Motor neuron (in vitro differentiated cells): ENCODE measurements around the gene P4HTM. TPM values are rescaled to one million over a fixed set of nuclear protein-coding genes. Genes with fewer than 3 reads are reported as not detected.

Source experiments
- ATAC-seq, 8 experiments: fragments of 200-7000 bp; cut with Tn5 transposase; replicated peaks in 6 of 8; 2 replicates each; pipeline ENCODE4 v1.8.0; 2021; ENCODE audit warnings: mild to moderate bottlenecking in 8 of 8, moderate library complexity in 8 of 8
- H3K27ac ChIP-seq, 2 donors: fragments of 250-450 bp; sonication (Bioruptor Pico); 2 replicates each; pipeline ENCODE4 v1.9.0; 2021; ENCODE audit warnings: antibody characterized with exemption in 2 of 2, mild to moderate bottlenecking in 2 of 2, moderate library complexity in 1 of 2
- H3K4me1 ChIP-seq, 2 donors: fragments of 250-450 bp; sonication (Bioruptor Pico); replicated peaks in 1 of 2; 2 replicates each; pipeline ENCODE4 v1.6.1; 2021; ENCODE audit warnings: antibody characterized with exemption in 2 of 2, mild to moderate bottlenecking in 2 of 2, moderate library complexity in 1 of 2
- H3K4me3 ChIP-seq, 5 donors: fragments of 250-450 bp; sonication (Bioruptor Pico); 2 replicates each; pipeline ENCODE4 v1.9.0; 2021; ENCODE audit warnings: antibody characterized with exemption in 5 of 5, mild to moderate bottlenecking in 5 of 5, moderate library complexity in 4 of 5
- WGBS, 10 experiments: fragments of 450-650 bp; shearing (Covaris generic); methylation state at CpG; one replicate each; pipeline ENCODE4 v1.0.0; 2022; 5-methylcytosine and 5-hydroxymethylcytosine counted together
- in situ Hi-C, 9 experiments: fragments of 400-800 bp; cut with MboI; loops; one replicate each; pipeline ENCODE4 v1.15.0; 2021; ENCODE audit warnings: low sequenced_read_pairs in 9 of 9, low pct_unique_long_range_greater_than_20kb in 2 of 9; ENCODE audit not compliant: unreplicated experiment in 9 of 9
- total RNA-seq, 8 experiments: library from RNA; unstranded; fragments of 300-600 nt; gene quantifications; 2 replicates each; pipeline versions ENCODE4 v1.2.3 to v1.2.4, GENCODE V29; 2022

Gene P4HTM
- total RNA-seq, 8 experiments from 2014 or later, result 4.9 to 94.0 (median 29.6) TPM

DNA sequence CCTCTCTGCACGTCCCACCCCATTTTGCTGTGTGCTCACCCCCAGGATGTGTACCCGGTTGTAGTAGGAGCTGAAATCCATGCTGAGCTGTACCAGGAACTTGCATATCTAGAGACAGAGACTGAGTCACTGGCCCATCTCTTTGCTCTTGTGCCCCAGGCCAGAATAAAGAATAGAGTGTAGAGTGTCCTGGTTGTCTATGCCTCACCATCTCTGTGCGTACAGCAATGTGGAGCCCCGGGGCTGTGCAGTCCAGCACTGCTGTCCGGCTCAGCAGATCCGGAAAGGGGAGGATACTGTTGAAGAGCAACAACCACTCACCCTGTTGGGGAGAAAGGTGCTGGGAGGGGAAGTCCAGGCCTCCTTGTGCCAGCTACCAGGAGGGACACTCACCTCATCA, 25.7 kb downstream of the P4HTM start:
- peak in 1 of 8 experiments; percentile 35 for ATAC-seq
- Histone ChIP-seq H3K27ac (no peak overlapping the region), H3K4me3 (no peak overlapping the region), H3K4me1 (peaks cover 18 to 19% of the 10 kb centered on the region in 2 donors)
- in situ Hi-C loops, result no loop called here
- 20 to 100% (median 100%) methylated on average over 1 to 3 of the region's 6 CpGs; no CpG with 5 or more reads in 7 of the 10 experiments for WGBS, 10 experiments

DNA sequence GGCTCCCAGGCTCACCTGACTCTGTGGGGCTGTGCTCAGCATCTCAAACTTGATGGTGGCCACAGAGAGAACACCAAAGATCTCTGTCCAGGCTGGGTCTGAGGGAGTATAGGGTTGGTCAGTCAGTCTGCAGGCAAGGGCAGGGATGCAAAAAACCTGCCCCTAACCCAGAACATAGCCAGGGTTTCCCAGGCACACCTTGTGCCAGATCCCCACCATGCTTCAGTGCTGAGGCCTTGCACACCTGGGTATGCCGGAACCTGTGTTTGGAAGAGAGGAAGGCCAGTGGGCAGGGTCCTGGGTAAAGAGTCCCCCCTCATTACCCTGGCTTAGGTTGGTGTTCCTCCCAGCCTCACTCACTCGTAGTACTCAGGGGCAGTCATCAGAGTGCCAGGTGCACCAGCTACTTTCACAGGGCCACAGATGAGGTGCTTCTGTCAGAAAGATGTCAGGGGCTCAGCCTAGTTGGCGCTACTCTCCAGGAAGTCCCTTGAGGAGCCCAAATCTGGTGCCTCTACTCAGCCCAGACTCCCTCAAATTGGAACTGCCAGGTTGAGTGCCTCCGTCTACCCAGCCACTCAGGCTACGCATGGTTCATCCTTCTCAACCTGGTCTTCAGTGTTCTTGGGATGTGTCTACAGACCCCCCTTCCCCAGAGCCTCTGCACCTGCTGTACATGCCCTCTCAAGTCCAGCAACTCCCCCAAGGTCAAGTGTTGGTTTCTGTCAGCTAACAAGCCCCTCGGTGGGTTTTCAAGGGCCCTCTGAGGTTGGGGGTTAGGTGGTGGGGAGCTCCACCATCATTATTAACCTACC, 26.6 kb downstream of the P4HTM start:
- ATAC-seq, result no peak
- H3K4me1 ChIP-seq, result peaks cover 18 to 19% of the 10 kb centered on the region in 2 donors
- H3K4me3 ChIP-seq, result no peak overlapping the region
- no peak overlapping the region for H3K27ac ChIP-seq
- WGBS, 10 experiments, result 80 to 100% (median 100%) methylated on average over 1 to 3 of the region's 6 CpGs; no CpG with 5 or more reads in 3 of the 10 experiments
- in situ Hi-C loops, result no loop called here

DNA sequence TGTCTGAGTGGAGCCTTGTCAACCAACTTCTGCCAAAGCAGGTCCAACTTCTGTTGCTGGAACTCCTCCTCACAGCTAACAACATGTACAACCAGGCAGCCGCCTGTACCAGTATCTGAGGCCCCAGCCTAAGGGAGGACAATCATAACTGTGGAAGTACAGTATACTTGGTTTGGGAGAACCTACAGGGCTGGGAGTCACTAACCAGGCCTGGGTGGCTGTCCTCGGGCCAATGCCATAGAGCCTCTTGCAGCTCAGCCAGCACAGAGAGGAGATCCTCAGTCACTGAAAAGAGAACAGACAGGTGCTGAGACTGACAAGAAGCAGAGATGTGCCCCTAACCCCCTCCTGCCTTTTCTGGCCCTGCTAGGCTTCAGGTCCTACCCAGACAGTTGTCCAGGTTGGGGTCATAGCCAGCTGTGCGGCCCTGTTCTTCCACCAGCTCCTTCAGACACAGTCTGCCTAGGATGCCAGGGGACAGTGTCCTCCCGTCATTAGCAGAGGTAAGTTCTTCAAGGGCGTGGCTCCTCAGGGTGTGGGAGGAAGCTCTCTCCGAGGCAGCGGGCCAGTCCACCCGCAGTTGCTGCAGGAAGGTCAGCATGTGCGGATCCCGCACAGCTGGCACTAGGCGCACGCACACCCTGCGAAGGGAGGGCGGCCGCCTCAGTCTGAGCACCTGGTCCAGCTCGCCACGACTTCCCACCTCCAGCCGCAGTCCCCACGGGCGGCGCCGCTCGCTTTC, 27.4 kb downstream of the P4HTM start:
- peaks cover 18 to 19% of the 10 kb centered on the region in 2 donors for H3K4me1 ChIP-seq
- WGBS, 10 experiments, result 0 to 60% (median 21%) methylated on average over 1 to 15 of the region's 23 CpGs; no CpG with 5 or more reads in 6 of the 10 experiments
- peak overlapping the region; percentile 61 to 76 for H3K27ac ChIP-seq
- peak in 1 of 8 experiments; percentile 0 for ATAC-seq
- H3K4me3 ChIP-seq, result peak overlapping the region; percentile 52 to 96 (median 83)
- in situ Hi-C loops, result no loop called here

DNA sequence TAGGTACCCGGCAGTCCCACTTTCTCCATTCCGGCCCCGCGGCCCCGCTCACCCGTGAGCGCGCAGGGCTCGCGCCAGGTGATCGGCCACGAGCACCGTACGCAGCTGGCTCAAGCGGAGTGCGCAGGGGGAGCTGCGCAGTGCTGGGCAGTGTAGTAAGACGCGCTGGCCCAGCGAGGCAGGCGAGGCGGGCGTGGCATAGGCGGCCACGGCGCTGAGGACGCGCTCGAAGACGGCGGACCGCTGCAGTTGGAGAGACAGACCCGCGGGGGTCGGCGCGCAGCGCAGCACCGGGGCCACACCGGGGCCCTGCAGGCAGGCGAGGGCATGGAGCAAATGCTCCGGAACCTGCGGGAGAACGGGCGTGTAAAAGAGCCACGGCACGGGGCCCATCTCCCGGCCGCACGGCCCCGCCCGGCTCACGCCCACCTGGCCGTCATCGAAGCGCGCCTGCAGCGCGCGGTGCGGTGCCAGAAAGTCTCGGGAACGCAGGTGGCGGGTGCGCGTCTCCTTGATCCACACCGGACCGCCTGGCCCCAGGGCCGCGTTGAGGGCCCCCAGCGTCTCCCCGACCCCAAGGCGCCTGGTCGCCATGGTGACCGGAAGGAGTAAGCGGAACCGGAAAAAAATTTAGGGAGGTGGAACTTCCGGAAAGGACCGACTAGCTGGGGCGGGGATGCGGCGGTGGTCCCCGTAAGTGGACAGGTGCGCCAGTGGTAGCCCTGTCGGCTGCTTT, 28.1 kb downstream of the P4HTM start, which contains the start of gene DALRD3:
DALRD3 (minus strand) TSS at position 610 of the 736 bp plus-strand sequence; CDS start at position 594, 16 bp downstream.
- ATAC-seq, result peak; percentile 7 to 47 (median 36)
- in situ Hi-C loops, result no loop called here
- H3K4me3 ChIP-seq, result peak within 1 kb of the TSS; percentile 52 to 96 (median 83)
- H3K4me1 ChIP-seq, result peaks cover 22% of the 10 kb centered on the region in 2 donors
- WGBS, 10 experiments, result 0 to 2% methylated on average over 8 to 17 of the region's 85 CpGs; no CpG with 5 or more reads in 8 of the 10 experiments
- peak within 1 kb of the TSS; percentile 61 to 76 for H3K27ac ChIP-seq

DNA sequence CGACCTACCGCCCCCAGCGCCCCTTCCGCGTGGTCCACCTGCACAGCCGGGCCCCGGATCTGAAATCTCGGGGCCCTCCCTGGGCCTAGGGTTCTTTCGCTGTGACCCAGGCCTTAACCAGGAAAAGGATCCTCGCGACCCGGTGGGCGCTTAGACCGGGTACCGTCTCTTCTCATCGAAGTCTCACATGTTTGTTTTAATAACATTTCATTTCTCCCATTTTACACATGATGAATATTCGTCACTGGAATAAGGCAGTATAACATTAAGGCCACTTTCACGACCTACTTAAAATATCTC, 28.6 kb downstream of the P4HTM start:
- peak overlapping the region; percentile 61 to 76 for H3K27ac ChIP-seq

DNA sequence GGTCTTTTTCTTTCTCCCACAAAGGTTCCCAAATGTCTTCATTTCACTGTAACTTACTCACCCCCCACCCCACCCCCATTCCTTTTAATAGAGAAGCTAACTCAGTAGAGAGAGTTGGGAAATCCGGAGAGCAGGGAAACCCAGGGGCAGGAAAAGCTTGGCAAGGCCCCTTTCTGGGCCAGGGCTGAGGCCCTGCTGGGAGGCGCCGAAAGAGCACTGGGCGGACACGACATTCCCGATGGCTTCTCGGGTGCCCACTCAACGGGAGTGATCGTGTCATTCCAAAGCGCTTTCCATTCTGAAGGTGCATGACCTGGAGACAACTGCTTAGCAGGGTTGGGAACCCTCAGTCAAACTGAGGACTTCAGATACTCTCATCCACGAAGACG, 29.9 kb downstream of the P4HTM start:
- peaks cover 22 to 24% of the 10 kb centered on the region in 2 donors for H3K4me1 ChIP-seq
- H3K4me3 ChIP-seq, result peak overlapping the region; percentile 78 to 97 (median 92)
- ATAC-seq, result no peak
- peak overlapping the region in 1 of 2 donors; percentile 99 for H3K27ac ChIP-seq
- WGBS, 10 experiments, result 33 to 90% (median 67%) methylated on average over 1 to 6 of the region's 12 CpGs; no CpG with 5 or more reads in 5 of the 10 experiments
- in situ Hi-C loops, result no loop called here

More for the DNA sequence above, 28.6 kb downstream of the P4HTM start:
- in situ Hi-C loops, result no loop called here
- Histone ChIP-seq H3K4me1 (peaks cover 22 to 24% of the 10 kb centered on the region in 2 donors), H3K4me3 (peak overlapping the region; percentile 52 to 96 (median 83))
- no peak for ATAC-seq
- WGBS, 10 experiments, result 0 to 13% (median 7%) methylated on average over 1 to 9 of the region's 18 CpGs; no CpG with 5 or more reads in 2 of the 10 experiments

DNA sequence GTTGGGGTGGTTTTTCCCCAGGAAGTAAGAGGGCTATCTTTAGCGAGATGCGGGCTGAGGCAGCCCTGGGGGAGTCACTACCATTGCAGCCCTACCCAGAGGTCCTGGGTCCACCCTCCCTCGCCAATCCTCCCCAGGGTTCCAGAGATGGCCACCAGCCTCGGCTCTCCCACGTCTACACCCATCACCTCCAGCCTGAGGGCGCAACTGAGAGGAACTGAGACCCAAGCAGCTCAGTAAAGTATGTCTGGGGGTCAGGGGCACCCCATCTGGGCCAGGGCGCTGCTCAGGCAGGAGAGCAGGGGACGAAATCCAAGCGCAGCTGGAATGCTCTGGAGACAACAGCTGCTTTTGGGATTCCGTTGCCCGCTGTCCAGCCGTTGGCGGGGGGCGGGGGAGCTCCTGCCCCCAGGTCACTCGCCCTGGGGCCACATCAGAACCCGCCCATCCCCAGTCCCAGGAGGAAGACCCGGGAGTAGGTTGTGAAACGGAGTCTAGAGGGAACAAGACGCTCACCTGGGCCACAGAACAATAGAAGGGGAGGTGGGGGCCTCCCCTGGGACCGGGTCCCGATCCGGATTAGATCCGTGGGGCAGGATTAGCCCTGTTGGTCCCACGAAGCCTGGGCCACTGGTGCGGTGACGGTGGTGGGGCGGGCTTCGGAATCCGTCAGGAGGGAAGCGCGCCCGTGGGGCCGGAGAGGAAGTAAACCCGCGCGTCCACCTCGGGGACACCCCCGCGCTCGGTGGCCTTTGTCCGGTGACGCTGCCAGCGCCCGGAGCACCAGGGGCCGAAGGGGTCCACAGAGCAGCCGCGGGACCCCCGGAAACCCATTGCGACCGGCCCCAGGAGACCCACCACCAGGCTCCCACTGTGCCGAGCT, 30.5 kb downstream of the P4HTM start:
- 0 to 20% (median 2%) methylated on average over 1 to 9 of the region's 51 CpGs; no CpG with 5 or more reads in 5 of the 10 experiments for WGBS, 10 experiments
- peak in 3 of 8 experiments; percentile 0 to 1 (median 0) for ATAC-seq
- Histone ChIP-seq H3K4me1 (peaks cover 22 to 24% of the 10 kb centered on the region in 2 donors), H3K4me3 (peak overlapping the region; percentile 78 to 97 (median 92)), H3K27ac (peak overlapping the region; percentile 76 to 99)
- in situ Hi-C loops, result no loop called here

DNA sequence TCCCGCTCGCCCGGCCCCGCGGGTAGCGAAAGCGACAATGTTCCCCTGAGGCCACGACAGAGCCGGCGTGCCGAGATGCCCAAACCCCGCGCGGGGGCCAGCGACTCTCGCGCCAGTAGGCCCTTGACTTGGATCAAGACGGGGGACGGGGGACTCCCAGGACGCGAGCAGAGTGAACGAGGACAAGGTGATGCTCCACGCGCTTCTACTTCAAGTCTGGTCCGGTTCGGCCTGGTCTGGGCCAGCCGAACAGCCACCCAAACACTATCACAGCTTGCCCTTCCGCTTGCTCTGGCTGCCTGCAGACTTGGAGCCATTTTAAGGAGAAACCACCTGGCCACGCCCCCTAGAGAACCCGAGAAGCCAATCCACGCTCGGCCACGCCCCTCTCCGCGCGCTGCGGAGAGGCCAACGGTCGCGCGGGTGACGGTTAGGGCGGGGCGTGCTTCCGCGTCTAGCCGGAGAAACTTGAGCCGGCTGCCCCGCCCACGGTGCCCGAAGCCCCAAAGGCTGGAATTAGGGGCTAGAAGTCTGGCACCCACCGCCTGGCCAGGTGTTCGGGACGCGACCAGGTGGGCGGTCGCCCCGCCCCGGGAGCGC, 31.3 kb downstream of the P4HTM start:
- H3K4me3 ChIP-seq, result peak overlapping the region; percentile 78 to 97 (median 92)
- in situ Hi-C loops, result no loop called here
- peak; percentile 48 to 72 (median 67) for ATAC-seq
- 0% methylated on average over 2 to 20 of the region's 60 CpGs; no CpG with 5 or more reads in 7 of the 10 experiments for WGBS, 10 experiments
- H3K27ac ChIP-seq, result peak overlapping the region; percentile 99
- H3K4me1 ChIP-seq, result peaks cover 22 to 24% of the 10 kb centered on the region in 2 donors

DNA sequence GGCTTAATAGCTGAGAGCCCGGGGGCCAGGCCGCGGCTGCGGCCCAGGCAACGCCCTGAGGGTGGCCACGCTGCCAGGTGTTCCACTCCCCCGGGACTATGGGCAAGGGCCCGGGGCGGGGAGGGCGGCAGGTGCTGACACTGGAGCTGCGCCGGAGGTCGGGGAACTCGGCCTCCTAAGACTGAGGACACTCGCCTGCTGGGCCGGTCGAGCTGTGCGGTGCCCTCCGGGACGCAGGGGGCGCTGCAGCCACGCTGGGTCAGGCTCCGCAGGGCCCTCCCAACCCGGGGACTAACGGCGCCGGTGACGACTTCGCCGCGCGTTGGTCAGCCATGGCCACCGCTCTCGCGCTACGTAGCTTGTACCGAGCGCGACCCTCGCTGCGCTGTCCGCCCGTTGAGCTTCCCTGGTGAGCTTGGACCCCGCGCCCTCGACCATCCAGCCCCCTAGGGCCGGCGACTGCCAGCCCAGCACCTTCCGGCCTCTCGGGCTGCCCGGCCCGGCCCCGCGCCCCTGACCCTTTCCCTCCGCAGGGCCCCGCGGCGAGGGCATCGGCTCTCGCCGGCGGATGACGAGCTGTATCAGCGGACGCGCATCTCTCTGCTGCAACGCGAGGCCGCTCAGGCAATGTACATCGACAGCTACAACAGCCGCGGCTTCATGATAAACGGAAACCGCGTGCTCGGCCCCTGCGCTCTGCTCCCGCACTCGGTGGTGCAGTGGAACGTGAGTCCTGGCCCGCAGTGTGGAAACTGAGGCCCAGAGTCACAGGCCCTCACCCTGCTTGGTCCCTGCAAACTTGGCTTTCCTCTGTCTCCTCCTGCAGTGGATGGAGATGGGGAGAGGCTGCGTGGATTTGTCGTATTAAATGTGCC, 32.0 kb downstream of the P4HTM start, which contains the start of gene NDUFAF3:
NDUFAF3 (plus strand) TSS at position 309 of the 875 bp plus-strand sequence; CDS start at position 333, 24 bp downstream.
- peak; percentile 65 to 79 (median 75) for ATAC-seq
- in situ Hi-C loops, result no loop called here
- peak within 1 kb of the TSS; percentile 78 to 97 (median 92) for H3K4me3 ChIP-seq
- 0 to 3% (median 0%) methylated on average over 2 to 22 of the region's 83 CpGs; no CpG with 5 or more reads in 6 of the 10 experiments for WGBS, 10 experiments
- peak within 1 kb of the TSS; percentile 99 for H3K27ac ChIP-seq
- H3K4me1 ChIP-seq, result peaks cover 21 to 22% of the 10 kb centered on the region in 2 donors

DNA sequence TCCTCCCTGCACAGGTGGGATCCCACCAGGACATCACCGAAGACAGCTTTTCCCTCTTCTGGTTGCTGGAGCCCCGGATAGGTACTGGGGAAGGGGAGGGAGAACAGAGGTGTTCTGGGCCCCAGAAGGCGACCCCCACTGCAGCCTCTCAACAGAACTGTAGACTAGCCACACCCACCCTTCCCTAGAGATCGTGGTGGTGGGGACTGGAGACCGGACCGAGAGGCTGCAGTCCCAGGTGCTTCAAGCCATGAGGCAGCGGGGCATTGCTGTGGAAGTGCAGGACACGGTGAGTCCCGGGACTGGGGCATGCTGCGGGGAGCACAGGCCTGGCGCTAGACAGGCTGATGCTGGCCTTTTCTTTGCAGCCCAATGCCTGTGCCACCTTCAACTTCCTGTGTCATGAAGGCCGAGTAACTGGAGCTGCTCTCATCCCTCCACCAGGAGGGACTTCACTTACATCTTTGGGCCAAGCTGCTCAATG, 32.7 kb downstream of the P4HTM start:
- H3K4me1 ChIP-seq, result peaks cover 18% of the 10 kb centered on the region in 2 donors
- peak overlapping the region; percentile 99 for H3K27ac ChIP-seq
- 0 to 50% (median 20%) methylated on average over 1 to 4 of the region's 12 CpGs; no CpG with 5 or more reads in 5 of the 10 experiments for WGBS, 10 experiments
- in situ Hi-C loops, result no loop called here
- ATAC-seq, result no peak
- peak overlapping the region; percentile 78 to 97 (median 92) for H3K4me3 ChIP-seq
